Activated CD4-positive, alpha-beta T cell treated with anti-CD3 and anti-CD28 coated beads, Interleukin-2, amount 50 U/mL, for 24 hours (primary cell): Measurements from ENCODE around the gene USP37.

Experiments used
- DNase-seq, 2 donors: peaks; one replicate each; pipeline ENCODE4 v3.0.0-alpha.2; 2020; ENCODE audit warnings: low read depth in 1 of 2, low spot score in 1 of 2

The USP37 gene

DNA sequence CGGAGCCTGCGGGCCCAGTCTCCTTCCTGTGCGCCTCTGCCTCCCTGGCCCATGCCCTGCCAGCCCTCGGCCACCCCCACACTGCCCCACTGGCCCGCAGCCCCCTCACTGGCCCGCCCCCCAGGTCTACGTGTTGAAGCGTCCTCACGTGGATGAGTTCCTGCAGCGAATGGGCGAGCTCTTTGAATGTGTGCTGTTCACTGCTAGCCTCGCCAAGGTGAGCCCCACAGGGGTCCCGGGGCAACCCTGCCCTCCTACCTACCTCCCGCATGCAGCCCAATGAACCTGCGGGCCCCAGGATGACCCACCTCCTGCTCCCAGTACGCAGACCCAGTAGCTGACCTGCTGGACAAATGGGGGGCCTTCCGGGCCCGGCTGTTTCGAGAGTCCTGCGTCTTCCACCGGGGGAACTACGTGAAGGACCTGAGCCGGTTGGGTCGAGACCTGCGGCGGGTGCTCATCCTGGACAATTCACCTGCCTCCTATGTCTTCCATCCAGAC lies 165.2 kb downstream of the USP37 start:
- no peak for DNase-seq

DNA sequence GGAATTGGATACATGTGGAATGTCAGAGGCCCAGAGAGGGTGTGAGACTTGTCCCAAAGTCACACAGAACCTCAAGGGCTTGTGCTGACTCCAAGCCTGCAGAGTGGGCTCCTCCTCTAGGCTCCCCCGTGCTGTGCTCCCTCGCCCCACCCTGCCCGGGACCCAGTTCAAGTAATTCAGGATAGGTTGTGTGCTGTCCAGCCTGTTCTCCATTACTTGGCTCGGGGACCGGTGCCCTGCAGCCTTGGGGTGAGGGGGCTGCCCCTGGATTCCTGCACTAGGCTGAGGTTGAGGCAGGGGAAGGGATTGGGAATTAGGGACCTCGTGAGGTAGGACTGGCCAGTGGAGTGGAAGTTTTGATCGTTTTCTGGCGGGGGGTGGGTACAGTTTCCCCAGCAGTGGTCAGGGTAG lies 165.7 kb downstream of the USP37 start:
- DNase-seq, result no peak

GRCh38 chr2:218401890-218402289 lies 166.3 kb downstream of the USP37 start:
- DNase-seq, result no peak

DNA sequence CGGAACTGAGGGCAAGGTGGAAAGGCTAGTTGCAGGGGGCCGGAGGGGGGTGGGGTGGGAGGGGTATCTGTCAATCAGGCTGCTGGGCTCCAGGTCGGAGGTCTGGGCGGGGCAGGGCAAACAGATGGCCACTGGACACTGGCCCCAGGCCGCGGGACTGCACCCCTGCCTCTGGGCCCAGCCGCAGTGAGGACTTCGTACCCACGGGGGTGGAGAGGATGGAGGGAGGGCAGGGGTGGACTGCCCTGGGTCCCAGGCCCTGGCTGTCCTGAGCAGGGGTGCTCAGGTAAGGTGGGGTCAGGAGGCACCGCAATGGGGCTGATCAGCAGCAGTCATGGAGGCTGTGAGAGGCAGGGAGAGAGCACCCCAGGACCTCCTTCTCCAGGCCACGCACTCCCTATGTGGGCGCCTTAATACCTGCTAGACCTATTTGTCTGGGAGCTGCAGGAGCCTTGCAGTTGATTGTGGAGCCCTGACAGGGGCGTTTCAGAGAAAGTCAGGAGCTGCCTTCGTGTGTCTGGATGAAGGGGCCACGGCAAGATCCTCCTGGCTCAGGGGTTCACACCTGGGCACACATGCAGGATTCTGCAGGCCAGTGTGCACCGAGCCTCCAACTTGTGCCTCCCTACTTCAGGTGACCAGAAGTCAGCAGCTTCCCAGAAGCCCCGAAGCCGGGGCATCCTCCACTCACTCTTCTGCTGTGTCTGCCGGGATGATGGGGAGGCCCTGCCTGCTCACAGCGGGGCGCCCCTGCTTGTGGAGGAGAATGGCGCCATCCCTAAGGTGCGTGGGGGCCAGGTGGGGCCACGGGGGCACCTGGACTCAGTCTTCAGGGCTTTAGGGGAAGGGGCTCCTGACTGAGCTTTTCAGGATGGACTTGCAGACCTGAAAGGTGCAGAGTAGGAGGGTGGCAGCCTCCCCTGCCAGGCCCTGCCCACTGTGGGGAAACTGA lies 166.9 kb downstream of the USP37 start:
- no peak for DNase-seq
